Left lung (tissue), 10 donors: ENCODE data around the gene PCBP3. TPM values are rescaled to one million over a fixed set of nuclear protein-coding genes. Genes with fewer than 3 reads are reported as not detected.
"Not testable (repeated sequence)": the region's sequence is repeated elsewhere in the genome, so short reads cannot be mapped to it uniquely, and the experiment has no call there.

Experiments used
- ATAC-seq: fragments of 200-7000 bp; cut with Tn5 transposase; one replicate; pipeline ENCODE4 v1.9.1; 2020; ENCODE audit warnings: moderate library complexity
- DNase-seq, 4 donors: peaks; one replicate each; pipeline ENCODE4 v3.0.0-alpha.2; 2013 to 2020
- H3K27ac ChIP-seq, 2 donors: fragments of 200-600 bp; sonication (generic) in 1 of 2; one replicate each; pipeline versions ENCODE4 v1.5.0 to v1.8.0; 2020 to 2021
- H3K27me3 ChIP-seq, 2 donors: fragments of 200-600 bp; sonication (generic) in 1 of 2; one replicate each; pipeline versions ENCODE4 v1.5.0 to v1.8.0; 2020 to 2021
- H3K36me3 ChIP-seq, 2 donors: fragments of 200-600 bp; sonication (generic) in 1 of 2; one replicate each; pipeline versions ENCODE4 v1.5.0 to v1.8.0; 2020 to 2021
- H3K4me1 ChIP-seq, 2 donors: fragments of 200-600 bp; one replicate each; pipeline ENCODE4 v1.8.0; 2021
- H3K4me3 ChIP-seq, 2 donors: fragments of 200-600 bp; sonication (generic) in 1 of 2; one replicate each; pipeline versions ENCODE4 v1.5.0 to v1.8.0; 2020 to 2021; ENCODE audit warnings: mild to moderate bottlenecking in 1 of 2
- H3K9me3 ChIP-seq, 2 donors: fragments of 200-600 bp; sonication (generic) in 1 of 2; one replicate each; pipeline versions ENCODE4 v1.5.0 to v1.8.0; 2020 to 2021
- intact Hi-C, 2 donors: fragments of 100-400 bp; cut with DNase I; formaldehyde crosslinking; loops; one replicate each; pipeline versions ENCODE4 v1.11.2 to v1.14.2; 2022
- polyA plus RNA-seq, 6 donors: library from polyadenylated mRNA; unstranded; fragments of 120-200 nt; gene quantifications; one replicate each; pipeline ENCODE4 v1.2.1, GENCODE V29; 2013; ENCODE audit not compliant: insufficient read length in 6 of 6
- total RNA-seq, 2 donors: library from RNA; stranded (reverse); fragmentation: NEBNext Ultra II Directional; extraction: Animal tissue kit (Norgen Biotek cat#: 25700); gene quantifications; one replicate each; pipeline ENCODE4 v1.2.1, GENCODE V29; 2021
- TF ChIP-seq, protein P1 (sequence below), 2 donors: fragments of 200-600 bp; sonication (generic) in 1 of 2; IDR thresholded peaks; one replicate each; pipeline versions ENCODE4 v1.5.0 to v1.8.0; 2021; ENCODE audit warnings: antibody characterized with exemption in 2 of 2
- donor health status: DM: no; HTN: yes; CAD: no.
- donor health status: DM: no; HTN: no; CAD: no.

The PCBP3 gene
- total and polyA plus RNA-seq, 8 donors, result 2.1 to 13.8 (median 3.0) TPM

DNA sequence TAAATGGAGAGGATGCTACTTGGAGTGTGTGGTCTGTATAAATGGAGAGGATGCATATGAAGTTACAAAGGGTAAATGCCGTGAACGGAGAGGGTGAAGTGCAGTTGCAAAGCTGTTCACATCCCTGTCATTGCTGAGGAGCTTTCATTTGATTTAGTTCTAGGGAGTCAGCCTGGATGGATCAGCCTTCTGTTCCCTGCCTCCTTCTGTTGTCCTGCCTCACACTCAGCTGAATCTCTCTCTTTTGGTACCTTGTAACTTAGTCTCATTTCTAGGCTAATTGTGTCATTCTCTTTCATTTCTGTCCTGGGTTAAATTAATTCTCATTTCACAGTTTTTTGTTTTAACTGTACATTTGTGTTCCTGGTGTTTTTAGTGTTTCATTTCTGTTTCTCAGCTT lies 204.8 kb downstream of the PCBP3 start:
- Histone ChIP-seq H3K27me3 (no peaks in the 10 kb centered on the region), H3K27ac (no peak overlapping the region), H3K9me3 (no peaks in the 10 kb centered on the region), H3K4me3 (no peak overlapping the region), H3K36me3 (no peaks in the 10 kb centered on the region), H3K4me1 (no peaks in the 10 kb centered on the region)
- intact Hi-C loops, result no loop called here
- DNase-seq, result no peak
- no peak for ATAC-seq
- TF ChIP-seq, protein P1, sequence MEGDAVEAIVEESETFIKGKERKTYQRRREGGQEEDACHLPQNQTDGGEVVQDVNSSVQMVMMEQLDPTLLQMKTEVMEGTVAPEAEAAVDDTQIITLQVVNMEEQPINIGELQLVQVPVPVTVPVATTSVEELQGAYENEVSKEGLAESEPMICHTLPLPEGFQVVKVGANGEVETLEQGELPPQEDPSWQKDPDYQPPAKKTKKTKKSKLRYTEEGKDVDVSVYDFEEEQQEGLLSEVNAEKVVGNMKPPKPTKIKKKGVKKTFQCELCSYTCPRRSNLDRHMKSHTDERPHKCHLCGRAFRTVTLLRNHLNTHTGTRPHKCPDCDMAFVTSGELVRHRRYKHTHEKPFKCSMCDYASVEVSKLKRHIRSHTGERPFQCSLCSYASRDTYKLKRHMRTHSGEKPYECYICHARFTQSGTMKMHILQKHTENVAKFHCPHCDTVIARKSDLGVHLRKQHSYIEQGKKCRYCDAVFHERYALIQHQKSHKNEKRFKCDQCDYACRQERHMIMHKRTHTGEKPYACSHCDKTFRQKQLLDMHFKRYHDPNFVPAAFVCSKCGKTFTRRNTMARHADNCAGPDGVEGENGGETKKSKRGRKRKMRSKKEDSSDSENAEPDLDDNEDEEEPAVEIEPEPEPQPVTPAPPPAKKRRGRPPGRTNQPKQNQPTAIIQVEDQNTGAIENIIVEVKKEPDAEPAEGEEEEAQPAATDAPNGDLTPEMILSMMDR (IDR thresholded peaks at IDR 0.05), result no peak

- H3K9me3 ChIP-seq, result no peaks in the 10 kb centered on the region
- no peak for DNase-seq
- no peak for ATAC-seq
- H3K36me3 ChIP-seq, result no peaks in the 10 kb centered on the region
- no peaks in the 10 kb centered on the region for H3K4me1 ChIP-seq
- TF ChIP-seq, protein P1 (IDR thresholded peaks at IDR 0.05), result no peak
- H3K27ac ChIP-seq, result no peak overlapping the region
- H3K27me3 ChIP-seq, result no peaks in the 10 kb centered on the region
- no peak overlapping the region for H3K4me3 ChIP-seq
- intact Hi-C loops, result no loop called here
Observed at GRCh38 chr21:45848805-45849204, 205.3 kb downstream of the PCBP3 start.

- intact Hi-C loops, result no loop called here
- H3K27ac ChIP-seq, result no peak overlapping the region
- ATAC-seq (no peak), DNase-seq (no peak)
- H3K36me3 ChIP-seq, result no peaks in the 10 kb centered on the region
- H3K27me3 ChIP-seq, result no peaks in the 10 kb centered on the region
- no peak overlapping the region for H3K4me3 ChIP-seq
- no peaks in the 10 kb centered on the region for H3K9me3 ChIP-seq
- TF ChIP-seq, protein P1 (IDR thresholded peaks at IDR 0.05), result no peak
- H3K4me1 ChIP-seq, result no peaks in the 10 kb centered on the region
Observed at GRCh38 chr21:45849651-45850050, 206.1 kb downstream of the PCBP3 start.

DNA sequence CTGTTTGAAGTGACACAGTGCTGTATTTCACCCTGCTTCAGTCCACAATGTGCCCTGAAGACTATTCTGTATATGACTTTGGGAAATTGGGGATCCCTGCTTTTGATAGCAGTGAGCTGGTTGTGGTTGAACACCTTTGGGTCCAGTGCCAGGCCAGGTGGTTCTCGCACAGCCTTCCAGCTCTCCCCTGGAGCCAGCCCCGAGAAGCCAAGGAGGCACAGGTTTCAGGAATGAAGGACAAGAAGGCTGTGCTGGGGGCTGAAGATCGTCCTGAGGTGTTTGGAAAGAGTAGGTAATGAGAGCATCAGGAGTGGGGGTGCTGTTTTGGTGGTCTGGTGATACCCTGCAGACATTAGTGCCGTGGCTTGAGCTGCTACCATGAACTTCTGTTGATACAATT lies 206.7 kb downstream of the PCBP3 start:
- Histone ChIP-seq H3K9me3 (no peaks in the 10 kb centered on the region), H3K36me3 (no peaks in the 10 kb centered on the region), H3K27me3 (peaks cover 0 to 4% of the 10 kb centered on the region in 2 donors), H3K27ac (no peak overlapping the region), H3K4me3 (no peak overlapping the region), H3K4me1 (no peaks in the 10 kb centered on the region)
- DNase-seq (no peak), ATAC-seq (no peak)
- TF ChIP-seq, protein P1 (IDR thresholded peaks at IDR 0.05), result no peak
- intact Hi-C loops, result no loop called here

- H3K4me3 ChIP-seq, H3K9me3 ChIP-seq, DNase-seq, H3K27me3 ChIP-seq, ATAC-seq, H3K4me1 ChIP-seq, H3K27ac ChIP-seq, H3K36me3 ChIP-seq, intact Hi-C loops: not testable (repeated sequence)
Observed at GRCh38 chr21:45852386-45852785, 208.9 kb downstream of the PCBP3 start.

GRCh38 chr21:45852886-45853400 lies 209.4 kb downstream of the PCBP3 start:
- H3K27me3 ChIP-seq, result peaks cover 0 to 7% of the 10 kb centered on the region in 2 donors
- peak in 1 of 4 donors; percentile 56 for DNase-seq
- no peaks in the 10 kb centered on the region for H3K9me3 ChIP-seq
- no peaks in the 10 kb centered on the region for H3K4me1 ChIP-seq
- no peak overlapping the region for H3K27ac ChIP-seq
- no peaks in the 10 kb centered on the region for H3K36me3 ChIP-seq
- no peak for ATAC-seq
- H3K4me3 ChIP-seq, result no peak overlapping the region
- intact Hi-C loops, result no loop called here
- TF ChIP-seq, protein P1 (IDR thresholded peaks at IDR 0.05), result no peak
